NB4 (cell line): ENCODE results near the gene ZSWIM2.

Experiments used
- CTCF ChIP-seq: IDR thresholded peaks from one replicate; pipeline ENCODE4 v1.5.1; 2012; ENCODE audit warnings: low read depth, low read length
- MAX ChIP-seq: IDR thresholded peaks from 2 replicates; pipeline ENCODE4 v1.6.1; 2011; ENCODE audit warnings: low read depth, low read length
- MYC ChIP-seq: IDR thresholded peaks from 2 replicates; pipeline ENCODE4 v1.6.1; 2011; ENCODE audit warnings: low read depth, low read length
- POLR2A ChIP-seq: IDR thresholded peaks from 2 replicates; pipeline ENCODE4 v1.6.1; 2011; ENCODE audit warnings: mild to moderate bottlenecking; ENCODE audit not compliant: insufficient read length; ENCODE audit errors: extremely low read depth

GRCh38 chr2:186784930-186785329 lies 64.0 kb downstream of the ZSWIM2 start:
- TF ChIP-seq CTCF = no peak
- no peak for TF ChIP-seq POLR2A
- no peak for TF ChIP-seq MAX
- TF ChIP-seq MYC = no peak
